CD8-positive, alpha-beta memory T cell (primary cell): ENCODE results near the gene SYCE1L. TPM values are rescaled to one million over a fixed set of nuclear protein-coding genes. Genes with fewer than 3 reads are reported as not detected.

ENCODE experiments used
- CTCF ChIA-PET: fragments of 350-600 bp; sonication (Branson Sonifier 250); formaldehyde crosslinking; loops from one replicate; lab custom pipeline; 2021; ENCODE audit warnings: antibody characterized with exemption; lab: Charles Lee
- POLR2A ChIA-PET: fragments of 350-600 bp; sonication (Branson Sonifier 250); formaldehyde crosslinking; loops from one replicate; lab custom pipeline; 2021; ENCODE audit warnings: antibody characterized with exemption; lab: Charles Lee
- DNase-seq, 5 donors: peaks; one replicate each; pipeline versions ENCODE4 v3.0.0 to v3.0.0-alpha.2; 2020 to 2022; ENCODE audit warnings: mixed read lengths in 1 of 5
- H3K27ac ChIP-seq: one replicate; pipeline ENCODE4 v1.7.0; 2013; ENCODE audit warnings: low read depth, mild to moderate bottlenecking, low read length, moderate library complexity
- H3K27me3 ChIP-seq: 2 replicates; pipeline ENCODE4 v1.7.0; 2013; ENCODE audit warnings: low read length, mild to moderate bottlenecking; ENCODE audit not compliant: insufficient read depth, poor library complexity, severe bottlenecking
- H3K36me3 ChIP-seq: 2 replicates; pipeline ENCODE4 v1.7.0; 2013; ENCODE audit warnings: mild to moderate bottlenecking, low read length, moderate library complexity; ENCODE audit not compliant: insufficient read depth
- H3K4me1 ChIP-seq: 2 replicates; pipeline ENCODE4 v1.7.0; 2013; ENCODE audit warnings: mild to moderate bottlenecking, low read length, moderate library complexity; ENCODE audit not compliant: insufficient read depth
- H3K4me3 ChIP-seq: 2 replicates; pipeline ENCODE4 v1.7.0; 2013; ENCODE audit warnings: mild to moderate bottlenecking, low read length
- H3K9me3 ChIP-seq: 2 replicates; pipeline ENCODE4 v1.7.0; 2013; ENCODE audit warnings: mild to moderate bottlenecking, low read length
- H3K27ac Mint-ChIP-seq, 8 donors: one replicate each; pipeline ENCODE4 v1.8.0; 2020 to 2021; ENCODE audit warnings: mixed read lengths in 8 of 8, mild to moderate bottlenecking in 6 of 8, inconsistent platforms in 3 of 8, moderate library complexity in 3 of 8
- H3K27me3 Mint-ChIP-seq, 2 donors: one replicate each; pipeline ENCODE4 v1.8.0; 2020 to 2021; ENCODE audit warnings: mixed read lengths in 2 of 2, mild to moderate bottlenecking in 1 of 2, moderate library complexity in 1 of 2
- H3K36me3 Mint-ChIP-seq, 3 donors: one replicate each; pipeline ENCODE4 v1.8.0; 2020 to 2021; ENCODE audit warnings: mixed read lengths in 3 of 3, inconsistent platforms in 1 of 3, mild to moderate bottlenecking in 1 of 3
- H3K4me1 Mint-ChIP-seq, 3 donors: one replicate each; pipeline ENCODE4 v1.8.0; 2020 to 2021; ENCODE audit warnings: mixed read lengths in 3 of 3, inconsistent platforms in 1 of 3, mild to moderate bottlenecking in 1 of 3
- H3K4me3 Mint-ChIP-seq, 7 donors: one replicate each; pipeline ENCODE4 v1.8.0; 2020 to 2021; ENCODE audit warnings: mixed read lengths in 7 of 7, mild to moderate bottlenecking in 6 of 7, moderate library complexity in 4 of 7, inconsistent platforms in 2 of 7
- H3K9me3 Mint-ChIP-seq, 5 donors: one replicate each; pipeline ENCODE4 v1.8.0; 2020 to 2022; ENCODE audit warnings: mixed read lengths in 5 of 5, mild to moderate bottlenecking in 3 of 5, moderate library complexity in 2 of 5, inconsistent platforms in 1 of 5
- polyA plus RNA-seq: library from polyadenylated mRNA; unstranded; fragments of 300-500 nt; fragmentation: Illumina TruSeq; gene quantifications from one replicate; pipeline ENCODE4 v1.2.3, GENCODE V29; 2021
- total RNA-seq, 2 experiments: library from RNA; stranded (reverse); gene quantifications; one replicate each; pipeline ENCODE4 v1.2.3, GENCODE V29; 2021

Gene SYCE1L
- total and polyA plus RNA-seq, 3 experiments from 2014 or later: 3.9 to 4.6 (median 3.9) TPM

- H3K27ac ChIP-seq: no peak overlapping the region
- no peaks in the 10 kb centered on the region for H3K9me3 ChIP-seq
- Mint-ChIP-seq H3K4me1 (peaks cover 0 to 3% (median 0%) of the 10 kb centered on the region in 3 donors), H3K9me3 (no peaks in the 10 kb centered on the region), H3K27ac (peak overlapping the region in 1 of 8 donors; percentile 70), H3K27me3 (peaks cover 0 to 11% of the 10 kb centered on the region in 2 donors), H3K4me3 (no peak overlapping the region), H3K36me3 (peaks cover 0 to 2% (median 0%) of the 10 kb centered on the region in 3 donors)
- POLR2A ChIA-PET: no interaction called here
- CTCF ChIA-PET: no interaction called here
- no peak overlapping the region for H3K4me3 ChIP-seq
- H3K27me3 ChIP-seq: no peaks in the 10 kb centered on the region
- no peak for DNase-seq
- no peaks in the 10 kb centered on the region for H3K36me3 ChIP-seq
- H3K4me1 ChIP-seq: no peaks in the 10 kb centered on the region
These were observed 22.3 kb downstream of the SYCE1L start for GRCh38 chr16:77221482-77221881.

GRCh38 chr16:77223184-77223583, 24.0 kb downstream of the SYCE1L start:
- ChIA-PET POLR2A (no interaction called here), CTCF (no interaction called here)
- no peaks in the 10 kb centered on the region for H3K36me3 ChIP-seq
- no peak overlapping the region for H3K4me3 Mint-ChIP-seq
- H3K4me3 ChIP-seq: no peak overlapping the region
- no peaks in the 10 kb centered on the region for H3K27me3 ChIP-seq
- H3K4me1 ChIP-seq: no peaks in the 10 kb centered on the region
- no peaks in the 10 kb centered on the region for H3K9me3 Mint-ChIP-seq
- peaks cover 3 to 11% of the 10 kb centered on the region in 2 donors for H3K27me3 Mint-ChIP-seq
- peaks cover 0 to 3% (median 0%) of the 10 kb centered on the region in 3 donors for H3K4me1 Mint-ChIP-seq
- no peak for DNase-seq
- peaks cover 0 to 2% (median 0%) of the 10 kb centered on the region in 3 donors for H3K36me3 Mint-ChIP-seq
- H3K27ac ChIP-seq: no peak overlapping the region
- peak overlapping the region in 1 of 8 donors; percentile 76 for H3K27ac Mint-ChIP-seq
- no peaks in the 10 kb centered on the region for H3K9me3 ChIP-seq

- DNase-seq: no peak
- Histone ChIP-seq H3K27me3 (no peaks in the 10 kb centered on the region), H3K27ac (no peak overlapping the region), H3K9me3 (no peaks in the 10 kb centered on the region), H3K4me3 (no peak overlapping the region), H3K4me1 (no peaks in the 10 kb centered on the region), H3K36me3 (no peaks in the 10 kb centered on the region)
- Mint-ChIP-seq H3K4me1 (peaks cover 0 to 3% (median 0%) of the 10 kb centered on the region in 3 donors), H3K9me3 (no peaks in the 10 kb centered on the region), H3K4me3 (no peak overlapping the region), H3K36me3 (no peaks in the 10 kb centered on the region), H3K27ac (no peak overlapping the region), H3K27me3 (peaks cover 3 to 17% of the 10 kb centered on the region in 2 donors)
- CTCF ChIA-PET: no interaction called here
- POLR2A ChIA-PET: no interaction called here
These were observed 26.0 kb downstream of the SYCE1L start for GRCh38 chr16:77225182-77225581.

GRCh38 chr16:77227745-77228144, 28.5 kb downstream of the SYCE1L start:
- H3K36me3 ChIP-seq: no peaks in the 10 kb centered on the region
- ChIA-PET CTCF (no interaction called here), POLR2A (no interaction called here)
- no peak for DNase-seq
- Mint-ChIP-seq H3K36me3 (no peaks in the 10 kb centered on the region), H3K9me3 (no peaks in the 10 kb centered on the region), H3K27me3 (peaks cover 10 to 24% of the 10 kb centered on the region in 2 donors), H3K4me1 (peaks cover 0 to 3% (median 0%) of the 10 kb centered on the region in 3 donors), H3K27ac (no peak overlapping the region), H3K4me3 (no peak overlapping the region)
- no peaks in the 10 kb centered on the region for H3K27me3 ChIP-seq
- no peaks in the 10 kb centered on the region for H3K9me3 ChIP-seq
- H3K4me3 ChIP-seq: no peak overlapping the region
- no peaks in the 10 kb centered on the region for H3K4me1 ChIP-seq
- no peak overlapping the region for H3K27ac ChIP-seq

DNA sequence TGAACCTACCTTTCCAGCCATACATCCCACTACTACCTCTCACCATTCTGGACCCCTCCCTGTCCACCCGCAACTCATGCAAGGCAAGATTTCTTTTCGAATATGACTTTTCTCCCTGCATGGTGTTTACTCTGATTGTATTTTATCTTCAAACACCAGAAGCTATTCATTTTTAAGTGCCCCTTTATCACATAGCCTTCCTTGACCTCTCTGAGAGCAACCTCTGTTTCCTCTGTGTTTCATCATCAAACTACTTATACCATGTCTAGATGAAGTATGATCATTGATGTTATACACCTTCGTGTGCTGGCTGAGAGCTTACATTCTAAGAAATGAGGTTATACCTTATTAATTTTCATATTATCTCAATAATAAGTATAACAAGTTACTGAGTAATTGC, 31.8 kb downstream of the SYCE1L start:
- DNase-seq: no peak
- no peak overlapping the region for H3K27ac Mint-ChIP-seq
- Histone ChIP-seq H3K27me3 (no peaks in the 10 kb centered on the region), H3K27ac (no peak overlapping the region), H3K4me3 (no peak overlapping the region), H3K9me3 (no peaks in the 10 kb centered on the region), H3K4me1 (no peaks in the 10 kb centered on the region), H3K36me3 (no peaks in the 10 kb centered on the region)
- peaks cover 20 to 33% of the 10 kb centered on the region in 2 donors for H3K27me3 Mint-ChIP-seq
- peaks cover 1 to 2% (median 2%) of the 10 kb centered on the region in 3 donors for H3K4me1 Mint-ChIP-seq
- H3K36me3 Mint-ChIP-seq: no peaks in the 10 kb centered on the region
- ChIA-PET CTCF (no interaction called here), POLR2A (no interaction called here)
- no peak overlapping the region for H3K4me3 Mint-ChIP-seq
- no peaks in the 10 kb centered on the region for H3K9me3 Mint-ChIP-seq

GRCh38 chr16:77233799-77234519, 34.8 kb downstream of the SYCE1L start:
- Histone ChIP-seq H3K4me1 (no peaks in the 10 kb centered on the region), H3K4me3 (no peak overlapping the region), H3K9me3 (no peaks in the 10 kb centered on the region), H3K36me3 (no peaks in the 10 kb centered on the region), H3K27ac (no peak overlapping the region), H3K27me3 (no peaks in the 10 kb centered on the region)
- peaks cover 22 to 39% of the 10 kb centered on the region in 2 donors for H3K27me3 Mint-ChIP-seq
- H3K36me3 Mint-ChIP-seq: no peaks in the 10 kb centered on the region
- H3K4me1 Mint-ChIP-seq: peaks cover 6 to 7% (median 6%) of the 10 kb centered on the region in 3 donors
- no peaks in the 10 kb centered on the region for H3K9me3 Mint-ChIP-seq
- no peak overlapping the region for H3K4me3 Mint-ChIP-seq
- ChIA-PET CTCF (interaction anchor here (4.4 kb wide), 1 partner anchor 350 kb away, joined by 45 read pairs; no protein-coding TSS in a partner anchor), POLR2A (no interaction called here)
- H3K27ac Mint-ChIP-seq: no peak overlapping the region
- DNase-seq: no peak

DNA sequence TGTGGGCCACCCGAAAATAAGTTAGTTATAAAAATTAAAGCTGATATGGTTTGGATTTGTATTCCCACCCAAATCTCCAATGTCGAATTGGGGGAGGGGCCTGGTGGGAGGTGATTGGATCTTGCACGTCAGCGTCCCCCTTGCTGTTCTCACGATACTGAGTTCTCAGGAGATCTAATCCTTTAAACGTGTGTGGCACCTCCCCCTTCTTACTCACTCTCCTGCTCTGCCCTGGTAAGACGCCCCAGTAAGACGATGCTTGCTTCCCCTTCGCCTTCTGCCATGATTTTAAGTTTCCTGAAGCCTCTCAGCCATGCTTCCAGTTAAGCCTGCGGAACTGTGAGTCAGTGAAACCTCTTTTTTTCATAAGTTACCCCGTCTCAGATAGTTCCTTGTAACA, 35.4 kb downstream of the SYCE1L start:
- Histone ChIP-seq H3K9me3 (no peaks in the 10 kb centered on the region), H3K36me3 (no peaks in the 10 kb centered on the region), H3K4me3 (no peak overlapping the region), H3K4me1 (no peaks in the 10 kb centered on the region), H3K27ac (no peak overlapping the region), H3K27me3 (no peaks in the 10 kb centered on the region)
- Mint-ChIP-seq H3K4me3 (no peak overlapping the region), H3K9me3 (no peaks in the 10 kb centered on the region), H3K27me3 (peaks cover 23 to 37% of the 10 kb centered on the region in 2 donors), H3K36me3 (no peaks in the 10 kb centered on the region), H3K4me1 (peaks cover 6 to 7% (median 6%) of the 10 kb centered on the region in 3 donors), H3K27ac (no peak overlapping the region)
- DNase-seq: no peak
- POLR2A ChIA-PET: no interaction called here
- CTCF ChIA-PET: interaction anchor here (4.4 kb wide), 1 partner anchor 350 kb away, joined by 45 read pairs; no protein-coding TSS in a partner anchor

DNA sequence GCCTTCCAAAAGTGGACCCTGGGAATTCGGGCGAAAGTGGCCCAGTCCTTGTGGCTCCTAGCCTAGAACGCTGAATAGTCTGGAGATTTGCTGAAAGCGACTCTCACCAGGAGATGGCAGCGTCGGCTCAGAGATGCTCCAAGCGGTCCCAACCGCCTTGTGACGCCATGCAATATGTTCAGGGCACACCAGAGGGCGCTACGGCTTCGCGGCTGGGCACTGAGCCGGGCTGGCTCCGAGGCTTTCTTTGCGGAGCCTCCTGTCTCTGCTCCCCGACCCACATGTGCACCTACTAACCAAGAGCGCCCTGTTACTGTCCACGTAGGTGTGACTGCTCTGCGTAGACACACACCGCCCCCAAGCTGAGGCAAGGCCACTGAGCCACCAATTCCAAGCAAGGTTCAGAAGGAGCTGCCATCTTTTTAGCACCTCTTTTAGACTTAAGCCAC, 36.9 kb downstream of the SYCE1L start:
- Histone ChIP-seq H3K27ac (no peak overlapping the region), H3K4me1 (no peaks in the 10 kb centered on the region), H3K27me3 (no peaks in the 10 kb centered on the region), H3K9me3 (no peaks in the 10 kb centered on the region), H3K36me3 (no peaks in the 10 kb centered on the region), H3K4me3 (no peak overlapping the region)
- ChIA-PET CTCF (interaction anchor here (0.7 to 4.4 kb wide), 4 partner anchors 11 to 348 kb away, joined by 3 to 45 read pairs (median 4); no protein-coding TSS in a partner anchor), POLR2A (no interaction called here)
- H3K36me3 Mint-ChIP-seq: no peaks in the 10 kb centered on the region
- H3K27ac Mint-ChIP-seq: peak overlapping the region in 4 of 8 donors; percentile 17 to 64 (median 40)
- peak overlapping the region in 6 of 7 donors; percentile 57 to 82 (median 74) for H3K4me3 Mint-ChIP-seq
- no peaks in the 10 kb centered on the region for H3K9me3 Mint-ChIP-seq
- peak; percentile 78 to 87 (median 79) for DNase-seq
- peaks cover 18 to 32% of the 10 kb centered on the region in 2 donors for H3K27me3 Mint-ChIP-seq
- peaks cover 6 to 7% (median 6%) of the 10 kb centered on the region in 3 donors for H3K4me1 Mint-ChIP-seq
